ENCODE results near the gene MYOCOS. TPM values are rescaled to one million over a fixed set of nuclear protein-coding genes. Genes with fewer than 3 reads are reported as not detected.

The MYOCOS gene
- total RNA-seq, 1 experiment from 2014 or later = not detected

DNA sequence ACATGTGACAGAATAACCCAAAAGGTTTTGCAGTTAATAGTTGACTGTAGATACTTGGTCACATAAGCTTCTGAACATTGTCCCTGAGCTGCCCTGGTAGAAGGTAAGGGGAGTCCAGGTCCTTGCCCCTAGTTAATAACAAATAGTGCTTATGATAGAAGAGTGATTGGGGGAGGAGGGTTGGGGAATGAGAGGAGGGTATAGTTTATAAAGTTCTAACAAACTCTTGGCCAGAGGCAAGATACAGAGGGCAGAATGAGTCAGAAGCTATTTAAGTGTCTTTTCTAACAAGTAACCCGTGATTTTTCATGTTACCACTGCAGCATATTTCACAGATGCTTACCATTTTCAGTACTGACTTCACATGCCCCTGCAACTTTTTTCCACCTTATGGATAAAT is 26.7 kb upstream of the MYOCOS start:
- ChIA-PET POLR2A (no interaction called here), CTCF (no interaction called here)
- Histone ChIP-seq H3K36me3 (ENCODE audit: control insufficient read depth, insufficient read depth, low read length) (peaks cover 11% of the 10 kb centered on the region), H3K27me3 (ENCODE audit: control insufficient read depth, insufficient read depth, low read length) (no peaks in the 10 kb centered on the region), H3K27ac (ENCODE audit: low read length) (no peak overlapping the region), H3K9me3 (ENCODE audit: control insufficient read depth, insufficient read depth, low read depth, low read length) (no peaks in the 10 kb centered on the region), H3K4me3 (ENCODE audit: low read depth in 2 of 2, low read length in 2 of 2) (no peak overlapping the region), H3K4me1 (ENCODE audit: control insufficient read depth, insufficient read depth, low read length) (no peaks in the 10 kb centered on the region)
- ATAC-seq (no peak), DNase-seq (ENCODE audit: low read depth, low spot score) (no peak)
- in situ Hi-C loops (cut with HindIII; ENCODE audit: low pct_unique_long_range_greater_than_20kb, low sequenced_read_pairs) (no loop called here), intact Hi-C loops (cut with micrococcal nuclease; ENCODE audit: unreplicated experiment) (no loop called here)
- TF ChIP-seq, protein P1, sequence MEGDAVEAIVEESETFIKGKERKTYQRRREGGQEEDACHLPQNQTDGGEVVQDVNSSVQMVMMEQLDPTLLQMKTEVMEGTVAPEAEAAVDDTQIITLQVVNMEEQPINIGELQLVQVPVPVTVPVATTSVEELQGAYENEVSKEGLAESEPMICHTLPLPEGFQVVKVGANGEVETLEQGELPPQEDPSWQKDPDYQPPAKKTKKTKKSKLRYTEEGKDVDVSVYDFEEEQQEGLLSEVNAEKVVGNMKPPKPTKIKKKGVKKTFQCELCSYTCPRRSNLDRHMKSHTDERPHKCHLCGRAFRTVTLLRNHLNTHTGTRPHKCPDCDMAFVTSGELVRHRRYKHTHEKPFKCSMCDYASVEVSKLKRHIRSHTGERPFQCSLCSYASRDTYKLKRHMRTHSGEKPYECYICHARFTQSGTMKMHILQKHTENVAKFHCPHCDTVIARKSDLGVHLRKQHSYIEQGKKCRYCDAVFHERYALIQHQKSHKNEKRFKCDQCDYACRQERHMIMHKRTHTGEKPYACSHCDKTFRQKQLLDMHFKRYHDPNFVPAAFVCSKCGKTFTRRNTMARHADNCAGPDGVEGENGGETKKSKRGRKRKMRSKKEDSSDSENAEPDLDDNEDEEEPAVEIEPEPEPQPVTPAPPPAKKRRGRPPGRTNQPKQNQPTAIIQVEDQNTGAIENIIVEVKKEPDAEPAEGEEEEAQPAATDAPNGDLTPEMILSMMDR (IDR thresholded peaks at IDR 0.05) = no peak
- no peak for TF ChIP-seq SIN3A (IDR thresholded peaks at IDR 0.05; ENCODE audit: borderline replicate concordance, insufficient read depth, low read depth, low read length)
- TF ChIP-seq TCF7L2 (IDR thresholded peaks at IDR 0.05; ENCODE audit: low read depth, low read length) = no peak
- no peak for TF ChIP-seq REST (IDR thresholded peaks at IDR 0.05; ENCODE audit: insufficient read depth in 1 of 2, low read depth in 2 of 2, low read length in 1 of 2)
- TF ChIP-seq POLR2AphosphoS5 (IDR thresholded peaks at IDR 0.05; ENCODE audit: low read depth, low read length) = no peak
- BruUV-seq (replicated peaks) = no TSS peak

DNA sequence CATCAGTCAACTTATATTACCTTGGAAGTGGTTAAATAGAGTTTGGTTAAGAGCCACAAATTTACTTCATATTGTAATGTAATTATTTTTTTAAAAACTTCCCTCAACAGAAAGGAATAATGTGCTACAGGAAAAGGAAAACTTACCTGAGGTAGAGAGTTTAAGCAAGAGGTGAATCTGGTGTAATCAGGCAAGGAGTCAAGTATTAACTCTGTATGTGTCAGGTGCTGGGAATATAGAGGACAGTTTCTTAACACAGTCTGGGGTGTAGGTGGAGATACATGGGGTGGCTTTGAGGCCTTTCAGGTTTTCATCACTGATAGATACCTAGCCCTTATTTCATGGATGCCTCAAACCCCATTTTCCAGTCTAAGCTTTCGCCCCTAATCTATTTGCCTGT is 25.9 kb upstream of the MYOCOS start:
- Histone ChIP-seq H3K36me3 (ENCODE audit: control insufficient read depth, insufficient read depth, low read length) (peaks cover 6% of the 10 kb centered on the region), H3K27ac (ENCODE audit: low read length) (no peak overlapping the region), H3K9me3 (ENCODE audit: control insufficient read depth, insufficient read depth, low read depth, low read length) (no peaks in the 10 kb centered on the region), H3K27me3 (ENCODE audit: control insufficient read depth, insufficient read depth, low read length) (no peaks in the 10 kb centered on the region), H3K4me3 (ENCODE audit: low read depth in 2 of 2, low read length in 2 of 2) (no peak overlapping the region), H3K4me1 (ENCODE audit: control insufficient read depth, insufficient read depth, low read length) (no peaks in the 10 kb centered on the region)
- ChIA-PET POLR2A (no interaction called here), CTCF (no interaction called here)
- ATAC-seq (no peak), DNase-seq (ENCODE audit: low read depth, low spot score) (no peak)
- intact Hi-C loops (cut with micrococcal nuclease; ENCODE audit: unreplicated experiment) (no loop called here), in situ Hi-C loops (cut with HindIII; ENCODE audit: low pct_unique_long_range_greater_than_20kb, low sequenced_read_pairs) (no loop called here)
- no TSS peak for BruUV-seq (replicated peaks)
- TF ChIP-seq, protein P1 (IDR thresholded peaks at IDR 0.05) = no peak
- TF ChIP-seq TCF7L2 (IDR thresholded peaks at IDR 0.05; ENCODE audit: low read depth, low read length) = no peak
- no peak for TF ChIP-seq POLR2AphosphoS5 (IDR thresholded peaks at IDR 0.05; ENCODE audit: low read depth, low read length)
- TF ChIP-seq SIN3A (IDR thresholded peaks at IDR 0.05; ENCODE audit: borderline replicate concordance, insufficient read depth, low read depth, low read length) = no peak
- TF ChIP-seq REST (IDR thresholded peaks at IDR 0.05; ENCODE audit: insufficient read depth in 1 of 2, low read depth in 2 of 2, low read length in 1 of 2) = no peak

Data from Panc1 (cell line).